Duodenal mucosa (tissue), 2 donors: Measurements from ENCODE around the gene TMEM201.

Experiments used
- H3K27ac ChIP-seq: one replicate; pipeline ENCODE4 v1.7.0; 2013; ENCODE audit warnings: low read depth, low read length
- H3K27me3 ChIP-seq, 2 donors: one replicate each; pipeline ENCODE4 v1.7.0; 2013; ENCODE audit warnings: low read length in 2 of 2, control low read depth in 1 of 2; ENCODE audit not compliant: insufficient read depth in 2 of 2, control insufficient read depth in 1 of 2
- H3K36me3 ChIP-seq, 2 donors: one replicate each; pipeline ENCODE4 v1.7.0; 2013; ENCODE audit warnings: low read length in 2 of 2, control low read depth in 1 of 2; ENCODE audit not compliant: insufficient read depth in 2 of 2, control insufficient read depth in 1 of 2
- H3K4me1 ChIP-seq, 2 donors: one replicate each; pipeline ENCODE4 v1.7.0; 2013; ENCODE audit warnings: low read length in 2 of 2, control low read depth in 1 of 2; ENCODE audit not compliant: insufficient read depth in 2 of 2, control insufficient read depth in 1 of 2
- H3K4me3 ChIP-seq, 2 donors: one replicate each; pipeline ENCODE4 v1.7.0; 2013; ENCODE audit warnings: low read length in 2 of 2, low read depth in 1 of 2
- H3K9ac ChIP-seq, 2 donors: one replicate each; pipeline ENCODE4 v1.7.0; 2013; ENCODE audit warnings: low read length in 2 of 2, low read depth in 1 of 2
- H3K9me3 ChIP-seq, 2 donors: one replicate each; pipeline ENCODE4 v1.7.0; 2013; ENCODE audit warnings: low read length in 2 of 2, control low read depth in 1 of 2; ENCODE audit not compliant: control insufficient read depth in 1 of 2

Gene TMEM201

DNA sequence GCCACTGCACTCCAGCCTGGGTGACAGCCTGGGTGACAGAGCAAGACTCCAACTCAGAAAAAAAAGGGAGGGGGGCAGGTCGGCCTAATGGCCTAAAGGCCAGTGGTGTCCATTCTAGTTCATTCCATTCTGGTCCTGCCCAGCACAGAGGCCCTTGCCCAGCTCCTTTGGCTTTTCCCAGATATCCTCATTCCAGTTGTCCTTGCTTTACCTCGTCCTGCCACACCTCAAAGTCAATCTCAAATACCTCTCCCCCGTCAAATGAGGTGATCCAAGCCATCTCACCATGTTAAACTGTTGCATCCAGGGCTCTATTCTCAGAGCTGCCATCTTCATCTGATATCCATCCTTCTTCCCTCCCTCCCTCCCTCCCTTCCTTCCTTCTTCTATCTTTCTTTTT is 42.9 kb downstream of the TMEM201 start:
- no peak overlapping the region for H3K27ac ChIP-seq
- H3K4me1 ChIP-seq: peaks cover 3 to 14% of the 10 kb centered on the region in 2 donors
- peaks cover 0 to 6% of the 10 kb centered on the region in 2 donors for H3K27me3 ChIP-seq
- no peaks in the 10 kb centered on the region for H3K36me3 ChIP-seq
- no peaks in the 10 kb centered on the region for H3K9me3 ChIP-seq
- H3K4me3 ChIP-seq: no peak overlapping the region
- no peak overlapping the region for H3K9ac ChIP-seq

DNA sequence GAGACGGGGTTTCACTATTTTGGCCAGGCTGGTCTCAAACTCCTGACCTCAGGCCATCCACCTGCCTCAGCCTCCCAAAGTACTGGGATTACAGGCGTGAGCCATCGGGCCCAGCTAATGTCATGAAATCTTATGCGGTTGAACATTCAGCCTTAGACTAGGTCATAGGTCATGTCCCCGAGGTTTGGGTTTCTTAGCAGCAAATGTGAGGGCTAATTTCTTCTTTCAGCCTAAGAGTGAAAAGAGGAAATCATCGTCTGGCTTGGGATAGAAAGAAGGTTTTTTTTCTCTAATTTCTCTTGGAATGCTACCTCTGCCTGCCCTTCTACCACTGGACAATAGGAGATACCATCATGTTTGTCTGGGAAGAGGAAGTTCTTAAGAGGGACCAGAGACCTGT is 44.8 kb downstream of the TMEM201 start:
- Histone ChIP-seq H3K27me3 (peaks cover 0 to 3% of the 10 kb centered on the region in 2 donors), H3K9me3 (no peaks in the 10 kb centered on the region), H3K9ac (no peak overlapping the region), H3K36me3 (no peaks in the 10 kb centered on the region), H3K27ac (no peak overlapping the region), H3K4me1 (peaks cover 0 to 4% of the 10 kb centered on the region in 2 donors), H3K4me3 (no peak overlapping the region)

DNA sequence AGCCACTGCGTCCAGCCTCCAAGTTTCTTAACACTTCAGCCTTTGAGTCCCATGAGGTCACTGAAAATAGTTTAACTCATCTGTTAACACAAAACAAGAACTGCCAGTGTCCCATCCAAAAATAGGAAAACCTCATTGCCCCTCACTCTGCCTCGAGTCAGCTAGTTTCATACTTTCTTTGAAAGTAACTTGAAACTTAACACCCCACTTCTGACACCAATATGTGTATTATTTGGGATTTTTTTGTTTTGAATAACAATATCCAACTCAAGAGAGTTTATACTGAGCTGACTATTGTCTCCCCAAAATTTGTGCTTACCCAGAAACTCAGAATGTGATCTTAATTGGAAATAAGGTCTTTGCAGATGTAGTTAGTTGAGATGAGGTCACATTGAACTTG is 45.9 kb downstream of the TMEM201 start:
- H3K4me1 ChIP-seq: peaks cover 0 to 4% of the 10 kb centered on the region in 2 donors
- no peaks in the 10 kb centered on the region for H3K36me3 ChIP-seq
- H3K4me3 ChIP-seq: no peak overlapping the region
- no peak overlapping the region for H3K9ac ChIP-seq
- no peak overlapping the region for H3K27ac ChIP-seq
- H3K9me3 ChIP-seq: no peaks in the 10 kb centered on the region
- no peaks in the 10 kb centered on the region for H3K27me3 ChIP-seq

DNA sequence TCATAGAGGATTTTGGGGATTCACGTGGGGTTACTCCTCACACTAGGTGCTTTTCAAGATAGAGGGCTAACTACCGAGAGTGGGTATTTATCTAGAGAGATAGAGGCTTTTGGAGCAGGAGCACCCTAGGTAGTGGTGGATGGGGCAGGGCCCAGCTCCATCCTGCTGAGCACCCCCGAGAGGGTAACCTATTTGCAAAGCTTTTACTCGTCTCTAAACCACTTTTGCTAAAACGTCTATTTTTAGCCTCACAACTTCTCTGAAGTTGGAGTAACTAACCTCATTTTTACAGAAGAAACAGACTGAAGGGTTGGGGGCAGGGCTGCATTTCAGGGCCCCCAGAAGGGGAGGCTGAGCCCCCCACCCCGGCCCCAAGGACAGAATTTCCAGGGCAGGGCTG is 50.5 kb downstream of the TMEM201 start:
- Histone ChIP-seq H3K27me3 (no peaks in the 10 kb centered on the region), H3K4me1 (peaks cover 0 to 7% of the 10 kb centered on the region in 2 donors), H3K4me3 (no peak overlapping the region), H3K36me3 (no peaks in the 10 kb centered on the region), H3K9ac (no peak overlapping the region), H3K9me3 (no peaks in the 10 kb centered on the region), H3K27ac (no peak overlapping the region)

DNA sequence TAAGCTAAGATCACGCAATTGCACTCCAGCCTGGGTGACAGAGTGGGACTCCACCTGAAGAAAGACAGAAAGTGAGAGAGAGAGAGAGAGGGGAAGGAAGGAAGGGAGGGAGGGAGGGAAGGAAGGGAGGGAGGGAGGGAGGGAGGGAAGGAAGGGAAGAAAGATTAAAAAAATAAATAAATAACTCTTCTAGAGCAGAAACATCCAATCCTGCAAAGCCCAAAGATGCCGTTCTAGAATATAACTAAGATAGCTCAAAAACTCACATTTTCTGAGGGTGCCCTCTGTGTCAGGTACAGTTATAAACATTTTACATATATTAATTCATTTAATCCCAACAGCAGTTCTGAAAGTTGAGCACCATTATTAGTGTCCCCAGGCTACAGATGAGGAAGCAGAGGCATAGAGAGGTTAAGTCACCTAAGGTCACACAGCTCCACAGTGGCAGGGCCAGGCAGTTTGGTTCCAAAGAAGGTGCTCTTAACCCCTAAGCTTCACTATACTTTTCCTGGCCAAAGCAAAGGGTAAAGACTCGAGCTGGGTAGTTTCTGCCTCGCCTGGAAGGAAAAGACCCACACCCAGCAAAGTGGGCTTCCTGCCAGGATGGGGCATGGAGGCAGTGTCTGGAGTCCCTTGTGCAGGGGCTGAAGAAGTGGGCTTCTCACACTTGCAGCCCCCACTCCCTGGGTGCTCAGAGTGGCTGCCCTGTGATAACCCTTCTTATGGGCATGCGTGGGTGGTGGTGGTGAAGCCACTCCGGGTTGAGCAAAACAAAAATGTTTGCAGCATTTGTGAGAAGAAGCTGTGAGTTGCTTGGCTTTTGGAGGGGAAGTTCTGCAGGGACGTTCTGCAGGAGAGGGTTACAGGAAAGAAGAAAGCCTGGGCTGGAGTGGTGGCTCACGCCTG is 54.9 kb downstream of the TMEM201 start:
- Histone ChIP-seq H3K4me1 (peaks cover 0 to 7% of the 10 kb centered on the region in 2 donors), H3K36me3 (no peaks in the 10 kb centered on the region), H3K27ac (no peak overlapping the region)

DNA sequence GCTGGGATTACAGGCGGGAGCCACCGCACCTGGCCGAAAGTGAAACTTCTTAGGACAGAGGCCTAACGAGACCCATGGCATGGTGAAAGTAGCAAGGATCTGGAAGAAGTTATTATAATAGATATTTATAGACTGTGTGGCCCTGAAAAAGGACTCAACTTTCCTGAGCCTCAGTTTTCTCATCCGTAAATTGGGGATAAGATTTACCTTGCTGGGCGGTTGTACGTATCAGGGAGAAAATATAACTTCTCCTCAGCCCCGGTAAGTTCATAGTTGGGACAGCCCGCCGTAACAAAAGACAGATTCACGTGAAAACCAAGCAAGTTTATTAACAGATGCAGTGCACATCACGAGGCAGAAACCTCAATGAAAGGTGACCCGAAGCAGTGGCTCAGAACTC is 57.3 kb downstream of the TMEM201 start:
- H3K27me3 ChIP-seq: peaks cover 0 to under 1% of the 10 kb centered on the region in 2 donors
- no peaks in the 10 kb centered on the region for H3K36me3 ChIP-seq
- H3K9me3 ChIP-seq: no peaks in the 10 kb centered on the region
- H3K9ac ChIP-seq: no peak overlapping the region
- H3K4me3 ChIP-seq: no peak overlapping the region
- peaks cover 0 to 10% of the 10 kb centered on the region in 2 donors for H3K4me1 ChIP-seq
- no peak overlapping the region for H3K27ac ChIP-seq

More for the DNA sequence above, 54.9 kb downstream of the TMEM201 start:
- no peaks in the 10 kb centered on the region for H3K27me3 ChIP-seq
- no peak overlapping the region for H3K4me3 ChIP-seq
- H3K9ac ChIP-seq: no peak overlapping the region
- no peaks in the 10 kb centered on the region for H3K9me3 ChIP-seq

DNA sequence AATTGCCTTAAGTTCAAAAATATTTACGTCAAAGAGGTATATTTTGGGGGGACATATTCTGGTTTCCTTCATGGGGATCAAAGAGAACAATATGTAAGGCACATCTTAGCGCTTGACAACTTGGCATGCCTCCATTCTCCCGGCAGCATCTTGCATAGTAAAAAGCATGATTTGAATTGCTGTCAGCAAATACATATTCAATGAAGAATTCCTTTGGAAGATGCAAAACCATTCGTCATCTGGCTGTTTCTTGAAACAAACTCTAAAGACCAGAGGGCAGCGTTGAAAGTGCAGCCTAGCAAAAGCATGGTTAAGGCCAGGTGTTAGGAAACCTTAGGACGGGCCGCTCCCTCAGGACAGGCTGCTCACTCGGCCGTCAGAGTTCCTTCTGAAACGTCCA is 59.5 kb downstream of the TMEM201 start:
- peaks cover 0 to 13% of the 10 kb centered on the region in 2 donors for H3K4me1 ChIP-seq
- no peak overlapping the region for H3K9ac ChIP-seq
- peaks cover 0 to 9% of the 10 kb centered on the region in 2 donors for H3K27me3 ChIP-seq
- H3K9me3 ChIP-seq: no peaks in the 10 kb centered on the region
- H3K36me3 ChIP-seq: no peaks in the 10 kb centered on the region
- H3K27ac ChIP-seq: no peak overlapping the region
- no peak overlapping the region for H3K4me3 ChIP-seq

DNA sequence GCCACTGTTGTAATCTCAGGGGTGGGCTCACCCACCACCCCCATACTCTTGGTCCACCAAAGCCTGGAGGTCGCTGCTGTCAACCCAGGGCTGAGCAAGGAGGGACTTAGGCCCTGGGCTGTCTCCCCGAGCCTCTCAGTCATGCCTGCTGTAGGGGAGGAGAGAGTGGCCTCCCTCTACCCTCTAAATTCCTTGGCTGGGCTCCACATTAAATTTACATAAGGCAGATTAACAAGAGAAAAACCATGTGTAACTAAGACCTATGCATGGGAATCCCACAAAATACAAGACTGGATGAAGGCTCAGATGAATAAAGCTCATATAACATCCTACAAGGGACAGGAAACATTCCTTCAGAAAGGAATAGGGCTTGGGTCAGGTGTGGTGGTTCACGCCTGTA is 61.1 kb downstream of the TMEM201 start:
- peaks cover 8 to 21% of the 10 kb centered on the region in 2 donors for H3K27me3 ChIP-seq

DNA sequence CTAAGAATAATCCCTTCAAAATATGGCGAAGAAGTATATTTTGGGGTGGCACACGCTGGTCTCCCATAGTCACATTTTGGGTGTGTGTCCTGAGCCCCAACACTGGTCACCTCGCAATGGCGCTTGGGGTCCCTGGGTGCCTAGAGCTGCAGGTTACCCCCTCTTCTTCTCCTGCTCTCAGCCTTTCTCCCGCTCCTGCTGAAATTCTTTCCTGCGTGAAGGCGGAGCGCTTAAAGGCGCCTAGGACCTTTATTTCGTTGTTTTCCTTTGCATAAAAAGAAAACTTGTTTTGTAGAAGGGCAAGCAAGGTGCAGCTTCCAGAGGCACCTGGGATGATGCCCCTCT is 62.5 kb downstream of the TMEM201 start:
- Histone ChIP-seq H3K27me3 (peaks cover 8 to 21% of the 10 kb centered on the region in 2 donors), H3K4me1 (peaks cover 0 to 13% of the 10 kb centered on the region in 2 donors), H3K36me3 (no peaks in the 10 kb centered on the region), H3K9ac (no peak overlapping the region), H3K9me3 (no peaks in the 10 kb centered on the region), H3K4me3 (peak overlapping the region; percentile 47 to 62), H3K27ac (no peak overlapping the region)

More for the DNA sequence above, 61.1 kb downstream of the TMEM201 start:
- H3K9ac ChIP-seq: no peak overlapping the region
- H3K36me3 ChIP-seq: no peaks in the 10 kb centered on the region
- no peak overlapping the region for H3K4me3 ChIP-seq
- H3K9me3 ChIP-seq: no peaks in the 10 kb centered on the region
- no peak overlapping the region for H3K27ac ChIP-seq
- H3K4me1 ChIP-seq: peaks cover 0 to 13% of the 10 kb centered on the region in 2 donors

DNA sequence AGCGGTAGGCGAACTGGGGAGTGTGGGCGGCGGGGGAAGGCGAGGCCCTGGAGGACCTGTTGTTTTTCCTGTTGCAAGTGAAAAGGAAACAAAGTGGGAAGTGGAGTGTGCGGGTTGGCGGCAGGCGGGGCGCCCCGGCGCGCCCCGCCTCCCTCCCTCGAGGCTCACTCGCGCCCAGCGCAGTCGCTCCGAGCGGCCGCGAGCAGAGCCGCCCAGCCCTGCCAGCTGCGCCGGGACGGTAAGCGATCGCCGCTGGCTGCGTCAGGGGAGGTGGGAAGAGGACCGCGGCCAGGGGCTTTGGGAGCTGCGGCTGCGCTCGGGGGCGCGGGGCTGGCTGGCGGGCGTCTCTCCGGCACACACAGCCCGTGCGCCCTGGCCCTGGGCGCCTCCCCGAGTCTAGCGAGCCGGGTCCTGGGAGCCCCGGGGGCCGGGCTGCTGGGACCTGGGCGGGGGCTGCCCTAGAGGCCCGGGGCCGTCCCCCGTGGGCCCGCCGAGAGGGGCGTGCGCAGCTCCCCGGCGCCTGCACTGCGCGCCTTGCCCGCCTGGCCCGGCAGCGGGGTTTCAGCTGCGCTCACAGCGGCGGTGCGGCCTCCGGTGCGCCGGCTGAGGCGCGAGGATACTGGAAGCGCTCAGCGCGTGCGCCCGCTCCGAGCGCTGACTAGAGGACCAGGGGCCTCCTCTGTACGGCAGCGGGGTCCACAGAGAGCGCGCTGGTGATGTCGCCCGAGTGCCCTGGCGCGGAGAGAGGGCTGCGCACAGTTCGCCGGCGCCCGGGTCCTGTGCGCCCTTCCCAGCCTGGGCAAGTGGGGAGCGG is 63.1 kb downstream of the TMEM201 start, which contains the start of gene PIK3CD:
Gene PIK3CD, plus strand, starts transcription at position 167 of the 814 bp plus-strand sequence. CDS start 58,725 bp downstream, outside the sequence.
- Histone ChIP-seq H3K9me3 (no peaks in the 10 kb centered on the region), H3K27ac (no peak within 1 kb of the TSS), H3K27me3 (peaks cover 8 to 21% of the 10 kb centered on the region in 2 donors), H3K4me3 (peak within 1 kb of the TSS; percentile 47 to 62), H3K4me1 (peaks cover 0 to 13% of the 10 kb centered on the region in 2 donors), H3K36me3 (no peaks in the 10 kb centered on the region), H3K9ac (no peak within 1 kb of the TSS)
